NCI-H526 treated with DMSO at 0.1 percent for 48 hours (cell line): ENCODE data around the gene HSD17B14.
A peak's percentile ranks its signal among the peaks of the same experiment; 100 is the strongest.

ENCODE experiments used
- DNase-seq: peaks from one replicate; lab custom pipeline; 2025; lab: John Stamatoyannopoulos, UW

Gene HSD17B14

GRCh38 chr19:48826606-48827020, 9.7 kb downstream of the HSD17B14 start:
- DNase-seq: no peak

GRCh38 chr19:48822514-48822913, 13.8 kb downstream of the HSD17B14 start:
- DNase-seq: no peak

DNA sequence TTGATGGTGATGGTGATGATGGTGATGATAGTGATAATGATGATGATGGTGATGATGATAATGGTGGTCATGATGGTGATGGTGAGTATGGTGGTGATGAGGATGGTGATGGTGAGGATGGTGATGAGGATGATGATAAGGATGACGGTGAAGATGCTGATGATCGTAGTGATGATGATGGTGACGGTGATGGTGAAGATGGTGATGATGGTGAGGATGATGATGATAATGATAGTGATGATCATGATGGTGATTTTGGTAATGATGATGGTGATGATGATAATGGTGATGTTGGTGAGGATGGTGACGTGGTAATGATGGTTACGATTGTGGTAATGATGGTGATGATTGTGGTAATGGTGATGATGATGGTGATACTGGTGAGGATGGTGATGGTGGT, 14.7 kb downstream of the HSD17B14 start:
- no peak for DNase-seq

- DNase-seq: no peak
Observed at GRCh38 chr19:48819366-48819816, 16.9 kb downstream of the HSD17B14 start.

- DNase-seq: peak; percentile 33
Observed at GRCh38 chr19:48818234-48818820, 18.0 kb downstream of the HSD17B14 start.

GRCh38 chr19:48817585-48818124, 18.6 kb downstream of the HSD17B14 start:
- DNase-seq: no peak

- no peak for DNase-seq
Observed at GRCh38 chr19:48815870-48816501, 20.3 kb downstream of the HSD17B14 start.

GRCh38 chr19:48814895-48815294, 21.4 kb downstream of the HSD17B14 start:
- no peak for DNase-seq

DNA sequence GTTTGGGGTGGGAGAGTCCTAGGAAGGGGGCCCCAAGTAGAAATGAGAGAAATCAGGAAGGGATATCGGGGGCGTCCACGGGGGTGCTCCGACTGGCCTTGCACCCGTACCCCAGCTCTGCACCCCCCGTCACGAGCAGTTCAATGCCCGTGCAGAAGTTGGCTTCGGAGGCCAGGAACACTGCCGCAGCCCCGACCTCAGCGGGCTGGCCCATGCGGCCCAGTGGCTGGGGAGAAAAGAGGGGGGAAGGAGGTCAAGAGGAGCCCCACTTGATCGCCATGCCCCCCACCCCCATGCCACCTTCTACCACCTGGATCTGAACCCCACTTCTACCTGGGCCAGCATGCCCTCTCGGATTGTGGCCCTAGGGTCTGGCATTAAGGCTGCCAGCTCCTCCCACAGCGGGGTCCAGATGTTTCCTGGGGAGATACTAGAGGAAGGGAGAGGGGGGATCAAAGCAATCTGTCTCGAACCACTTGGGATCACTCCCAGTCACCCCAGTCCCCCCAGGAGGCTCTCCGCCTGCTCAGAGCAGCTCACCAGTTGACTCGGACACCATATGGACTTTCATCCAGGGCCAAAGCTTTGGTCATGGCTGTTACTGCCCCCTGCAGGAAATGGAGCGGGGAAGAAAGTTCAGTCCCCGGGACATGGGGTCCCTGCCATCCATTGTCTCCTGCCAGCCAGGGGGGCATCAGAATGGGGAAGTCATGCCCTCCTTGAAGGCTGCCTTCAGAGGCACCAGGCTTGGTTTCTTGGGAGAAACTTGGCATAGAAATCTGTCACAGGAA, 23.0 kb downstream of the HSD17B14 start:
- DNase-seq: no peak

- peak; percentile 59 for DNase-seq
Observed at GRCh38 chr19:48812094-48812929, 24.0 kb downstream of the HSD17B14 start.

- no peak for DNase-seq
Observed at GRCh38 chr19:48810151-48810550, 26.1 kb downstream of the HSD17B14 start.

DNA sequence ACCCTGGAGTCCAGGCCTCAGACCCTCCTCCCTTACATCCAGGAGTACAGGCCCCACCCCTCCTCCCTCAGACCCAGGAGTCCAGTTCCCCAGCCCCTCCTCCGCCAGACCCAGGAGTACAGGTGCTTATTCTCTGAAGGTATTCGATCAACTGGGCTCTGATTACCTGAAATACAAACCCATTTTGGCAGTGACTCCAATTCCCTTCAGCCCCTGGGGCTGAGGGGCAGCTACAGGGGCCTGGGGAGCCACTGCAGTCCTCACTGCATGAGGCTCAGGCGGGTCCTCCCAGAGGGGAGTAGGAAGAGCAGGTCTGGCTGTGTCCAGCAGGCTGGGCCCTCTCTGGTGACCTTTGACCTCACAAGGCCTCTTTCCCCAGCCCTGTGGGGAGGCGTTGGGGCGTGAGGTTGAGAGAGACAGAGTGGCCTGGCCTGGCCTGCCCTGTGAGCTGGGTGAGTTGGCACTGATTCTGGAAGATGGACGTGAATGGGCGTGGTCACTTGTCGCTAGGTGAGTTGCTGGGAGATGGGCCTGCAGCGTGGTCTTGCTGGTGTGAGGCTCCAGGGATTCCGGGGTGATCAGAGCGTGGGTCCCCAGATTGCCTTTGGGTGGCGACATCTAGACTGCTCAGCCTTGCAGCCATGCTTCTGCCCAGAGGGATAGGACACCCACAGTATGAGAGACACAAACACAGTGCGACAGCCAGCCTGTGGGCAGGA, 28.5 kb downstream of the HSD17B14 start:
- DNase-seq: no peak

DNA sequence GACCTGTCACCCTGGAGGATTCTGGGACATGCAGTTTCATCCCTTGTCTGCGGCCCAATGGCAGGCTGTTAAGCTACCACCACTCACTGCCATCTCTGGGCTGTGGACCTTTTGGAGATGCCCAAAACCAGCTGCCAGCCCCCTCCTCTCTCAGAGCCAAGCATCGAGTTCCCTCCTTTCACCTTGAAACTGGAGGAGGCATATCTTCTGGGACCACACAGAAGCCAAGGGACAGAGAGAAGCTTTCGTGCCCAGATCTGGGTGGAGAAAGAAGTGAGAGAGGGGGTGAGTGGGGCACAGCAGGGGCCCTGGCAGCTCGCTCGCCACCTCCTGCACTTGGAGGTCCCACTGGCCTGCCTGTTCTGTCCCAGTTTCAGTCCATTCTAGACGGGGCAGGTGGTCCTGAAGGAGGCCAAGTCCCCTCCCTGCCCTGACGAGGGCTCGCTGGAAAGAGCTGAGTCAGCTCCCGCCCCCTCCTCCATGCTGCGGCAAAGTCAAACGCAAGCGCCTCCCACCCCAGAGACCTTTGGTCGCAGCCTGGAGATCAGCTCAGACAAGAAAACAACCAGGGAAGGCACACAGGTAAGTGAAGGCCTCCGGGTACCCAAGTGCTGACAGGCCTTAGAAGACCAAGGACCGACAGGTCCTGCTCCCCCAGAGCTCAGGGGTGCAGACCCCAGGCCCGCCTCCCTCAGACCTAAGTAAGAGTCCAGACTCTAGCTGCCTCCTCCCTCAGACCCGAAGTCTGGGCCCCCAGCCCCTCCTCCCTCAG, 29.3 kb downstream of the HSD17B14 start:
- DNase-seq: no peak

DNA sequence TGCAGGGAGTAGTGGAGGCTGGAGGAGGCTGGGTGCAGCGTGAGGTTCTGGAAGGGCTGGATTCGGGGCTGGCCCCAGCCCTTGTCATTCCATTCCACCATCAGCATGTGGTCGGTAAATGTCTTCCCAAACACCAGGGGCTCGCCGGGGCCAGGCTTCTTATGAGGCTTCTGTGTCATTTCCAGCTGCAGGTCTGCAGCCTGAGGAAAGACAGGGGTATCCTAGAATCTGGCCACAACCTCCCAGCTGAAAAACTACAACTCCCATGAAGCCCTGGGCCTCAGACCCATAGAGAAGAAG, 29.8 kb downstream of the HSD17B14 start:
- DNase-seq: peak; percentile 14

DNA sequence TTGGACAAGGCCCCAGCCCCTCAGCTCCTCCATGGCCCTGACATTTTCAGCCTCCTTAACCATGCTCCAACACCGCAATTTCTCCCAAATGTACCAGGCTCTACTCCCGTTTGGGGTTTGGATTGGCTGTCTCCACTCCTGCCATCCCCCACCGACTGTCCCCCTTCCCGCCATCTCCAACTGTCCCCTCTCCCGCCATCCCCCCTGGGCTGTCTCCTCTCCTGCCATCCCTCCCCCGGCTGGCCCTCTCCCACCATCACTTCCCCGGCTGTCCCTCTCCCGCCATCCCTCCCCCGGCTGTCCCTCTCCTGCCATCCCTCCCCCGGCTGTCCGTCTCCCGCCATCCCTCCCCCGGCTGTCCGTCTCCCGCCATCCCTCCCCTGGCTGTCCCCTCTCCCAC, 30.8 kb downstream of the HSD17B14 start:
- DNase-seq: no peak

GRCh38 chr19:48804496-48804895, 31.8 kb downstream of the HSD17B14 start:
- DNase-seq: no peak

GRCh38 chr19:48802623-48803022, 33.7 kb downstream of the HSD17B14 start:
- no peak for DNase-seq

DNA sequence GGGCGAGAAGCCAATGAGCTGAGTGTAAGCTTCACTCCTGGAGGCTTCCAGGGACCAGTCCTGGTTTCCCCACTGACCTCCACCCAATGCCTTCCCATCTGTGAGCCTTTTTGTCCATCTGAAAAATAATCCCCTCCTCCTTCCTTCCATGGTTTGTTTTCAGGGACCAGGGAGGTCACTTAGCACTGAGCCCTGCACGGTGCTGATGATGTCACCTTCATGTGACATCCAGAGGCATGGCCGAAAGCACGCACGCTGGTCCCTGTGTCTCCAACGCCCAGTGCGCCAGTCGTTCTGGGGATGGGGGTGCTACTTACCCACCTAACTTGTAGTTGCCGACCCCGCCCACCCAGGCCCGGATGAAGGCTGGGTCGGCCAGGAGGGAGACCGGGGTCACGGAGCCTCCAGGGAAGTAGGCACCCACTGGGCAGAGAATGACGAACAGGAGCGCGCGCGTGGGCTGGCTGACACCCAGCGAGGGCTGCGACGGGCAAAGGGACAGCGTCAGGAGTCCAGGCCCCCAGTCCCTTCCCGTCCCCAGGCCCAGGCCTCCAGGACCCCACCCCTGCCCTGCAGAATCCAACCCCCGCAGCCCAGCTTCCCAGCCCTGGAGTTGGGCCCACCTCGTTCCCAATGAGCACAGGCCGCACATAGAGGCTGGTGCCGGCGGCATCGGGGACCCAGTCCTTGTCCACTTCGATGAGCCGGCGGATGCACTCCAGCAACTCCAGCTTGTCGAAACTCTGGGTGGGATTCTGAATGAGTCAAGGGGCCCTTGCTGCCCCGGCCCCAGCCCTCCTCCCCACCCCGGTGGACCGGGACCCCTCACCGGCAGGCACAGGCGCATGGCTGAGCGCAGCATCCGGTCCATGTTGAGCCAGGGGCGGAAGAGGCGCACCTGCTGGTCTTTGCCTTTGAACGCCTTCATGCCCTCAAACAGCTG, 36.7 kb downstream of the HSD17B14 start:
- no peak for DNase-seq

DNA sequence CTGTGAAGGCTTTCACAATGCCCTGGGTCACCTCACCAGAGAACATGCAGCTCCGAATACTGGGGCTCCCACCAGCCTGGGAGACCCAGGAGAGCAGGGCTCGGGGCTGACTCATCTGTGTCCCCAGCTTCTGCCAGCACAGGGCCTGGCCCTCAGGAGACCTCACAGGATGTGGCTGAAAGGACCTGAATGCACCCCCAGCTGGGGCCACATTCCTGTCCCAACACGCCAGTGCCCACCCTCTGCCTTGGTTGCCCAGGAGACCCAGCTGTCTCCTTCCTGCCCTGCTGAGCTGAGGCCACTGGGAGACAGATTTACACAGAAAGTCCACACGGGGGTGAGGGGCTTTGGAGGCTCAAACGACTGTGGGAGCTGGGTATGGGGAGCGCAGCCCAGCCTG, 37.4 kb downstream of the HSD17B14 start:
- no peak for DNase-seq

GRCh38 chr19:48797103-48797502, 39.2 kb downstream of the HSD17B14 start:
- DNase-seq: no peak
